Fibroblast of lung (primary cell): ENCODE results near the gene RPS6KA4.

Source experiments
- EZH2 ChIP-seq: IDR thresholded peaks from 2 replicates; pipeline ENCODE4 v1.5.1; 2012; ENCODE audit warnings: low read length, control low read depth, mild to moderate bottlenecking; ENCODE audit errors: missing control alignments
- TF ChIP-seq, protein P1 (sequence below), 2 donors: IDR thresholded peaks in 1 of 2; conservative IDR thresholded peaks in 1 of 2; 1 replicate in 1 of 2; 2 replicates in 1 of 2; pipeline ENCODE4 v1.5.1; 2011 to 2012; ENCODE audit warnings: low read length in 2 of 2, control low read depth in 1 of 2, inconsistent platforms in 1 of 2, low read depth in 1 of 2, mild to moderate bottlenecking in 1 of 2

DNA sequence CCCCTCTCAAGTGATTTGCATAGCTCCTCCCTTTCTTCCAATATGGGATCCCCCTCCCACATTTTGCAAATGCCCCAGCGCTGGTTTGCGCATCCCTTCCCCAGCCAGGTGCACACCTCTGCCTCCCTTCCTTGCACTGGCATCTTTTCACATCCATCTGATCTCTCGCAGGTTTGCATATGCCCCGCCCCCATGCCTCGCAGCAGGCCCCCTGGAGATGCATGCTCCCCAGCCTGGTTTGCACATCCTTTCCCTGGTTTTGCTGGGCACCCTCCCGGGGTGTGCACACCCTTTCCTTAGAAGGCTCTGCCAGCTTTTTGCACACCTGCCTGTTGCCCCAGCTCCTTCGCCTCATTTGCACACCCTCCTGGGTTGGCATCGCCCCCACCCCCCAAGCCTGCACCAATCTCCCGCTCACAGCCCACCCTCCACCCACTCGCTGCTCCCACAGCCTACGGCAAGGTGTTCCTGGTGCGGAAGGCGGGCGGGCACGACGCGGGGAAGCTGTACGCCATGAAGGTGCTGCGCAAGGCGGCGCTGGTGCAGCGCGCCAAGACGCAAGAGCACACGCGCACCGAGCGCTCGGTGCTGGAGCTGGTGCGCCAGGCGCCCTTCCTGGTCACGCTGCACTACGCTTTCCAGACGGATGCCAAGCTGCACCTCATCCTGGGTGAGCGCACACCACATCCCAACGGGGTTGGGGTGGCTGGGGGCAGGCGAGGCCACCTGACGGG, 917 bp downstream of the RPS6KA4 start:
- TF ChIP-seq, protein P1, sequence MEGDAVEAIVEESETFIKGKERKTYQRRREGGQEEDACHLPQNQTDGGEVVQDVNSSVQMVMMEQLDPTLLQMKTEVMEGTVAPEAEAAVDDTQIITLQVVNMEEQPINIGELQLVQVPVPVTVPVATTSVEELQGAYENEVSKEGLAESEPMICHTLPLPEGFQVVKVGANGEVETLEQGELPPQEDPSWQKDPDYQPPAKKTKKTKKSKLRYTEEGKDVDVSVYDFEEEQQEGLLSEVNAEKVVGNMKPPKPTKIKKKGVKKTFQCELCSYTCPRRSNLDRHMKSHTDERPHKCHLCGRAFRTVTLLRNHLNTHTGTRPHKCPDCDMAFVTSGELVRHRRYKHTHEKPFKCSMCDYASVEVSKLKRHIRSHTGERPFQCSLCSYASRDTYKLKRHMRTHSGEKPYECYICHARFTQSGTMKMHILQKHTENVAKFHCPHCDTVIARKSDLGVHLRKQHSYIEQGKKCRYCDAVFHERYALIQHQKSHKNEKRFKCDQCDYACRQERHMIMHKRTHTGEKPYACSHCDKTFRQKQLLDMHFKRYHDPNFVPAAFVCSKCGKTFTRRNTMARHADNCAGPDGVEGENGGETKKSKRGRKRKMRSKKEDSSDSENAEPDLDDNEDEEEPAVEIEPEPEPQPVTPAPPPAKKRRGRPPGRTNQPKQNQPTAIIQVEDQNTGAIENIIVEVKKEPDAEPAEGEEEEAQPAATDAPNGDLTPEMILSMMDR (conservative IDR thresholded peaks at IDR 0.05 in 1 of 2, IDR thresholded peaks at IDR 0.05 in 1 of 2; ENCODE audit: low read depth in 1 of 2, low read length in 2 of 2), result no peak
- TF ChIP-seq EZH2, result no peak
